Heart right ventricle (tissue), 16 donors: ENCODE data around the gene PCDHB12. TPM values are rescaled to one million over a fixed set of nuclear protein-coding genes. Genes with fewer than 3 reads are reported as not detected.
"Not testable (repeated sequence)": the region's sequence is repeated elsewhere in the genome, so short reads cannot be mapped to it uniquely, and the experiment has no call there.

ENCODE experiments used
- ATAC-seq, 8 donors: fragments of 200-7000 bp; cut with Tn5 transposase; one replicate each; pipeline ENCODE4 v1.9.1; 2020; ENCODE audit warnings: mild to moderate bottlenecking in 8 of 8, moderate library complexity in 8 of 8, moderate number of reproducible peaks in 1 of 8
- DNase-seq, 2 donors: peaks; one replicate each; pipeline ENCODE4 v3.0.0-alpha.2; 2020
- H3K27ac ChIP-seq, 10 donors: fragments of 200-600 bp; sonication (generic) in 2 of 10; one replicate each; pipeline versions ENCODE4 v1.5.0 to v1.8.0; 2020 to 2022; ENCODE audit warnings: mild to moderate bottlenecking in 3 of 10
- H3K27me3 ChIP-seq, 7 donors: fragments of 200-600 bp; one replicate each; pipeline ENCODE4 v1.8.0; 2021 to 2022; ENCODE audit warnings: mild to moderate bottlenecking in 2 of 7
- H3K36me3 ChIP-seq, 9 donors: fragments of 200-600 bp; sonication (generic) in 1 of 9; one replicate each; pipeline versions ENCODE4 v1.5.0 to v1.8.0; 2020 to 2022; ENCODE audit warnings: mild to moderate bottlenecking in 2 of 9
- H3K4me1 ChIP-seq, 9 donors: fragments of 200-600 bp; sonication (generic) in 1 of 9; one replicate each; pipeline versions ENCODE4 v1.5.0 to v1.8.0; 2020 to 2022; ENCODE audit warnings: mild to moderate bottlenecking in 4 of 9
- H3K4me3 ChIP-seq, 10 donors: fragments of 200-600 bp; sonication (generic) in 2 of 10; one replicate each; pipeline versions ENCODE4 v1.5.0 to v1.8.0; 2020 to 2022; ENCODE audit warnings: mild to moderate bottlenecking in 7 of 10, moderate library complexity in 2 of 10
- H3K9me3 ChIP-seq, 11 donors: fragments of 200-600 bp in 10 of 11; sonication (generic) in 2 of 11; one replicate each; pipeline versions ENCODE4 v1.5.0 to v1.8.0; 2013 to 2022; ENCODE audit warnings: mild to moderate bottlenecking in 2 of 11, control low read depth in 1 of 11, moderate library complexity in 1 of 11
- CTCF ChIP-seq, 9 donors: fragments of 200-600 bp; sonication (generic) in 2 of 9; IDR thresholded peaks; one replicate each; pipeline versions ENCODE4 v1.5.0 to v1.8.0; 2021 to 2022; ENCODE audit warnings: antibody characterized with exemption in 9 of 9, mild to moderate bottlenecking in 5 of 9, moderate library complexity in 1 of 9
- WGBS, 2 donors: extraction: QIAGEN DNeasy Blood & Tissue Kit; methylation state at CpG; one replicate each; pipeline ENCODE4 v1.1.7; 2013; ENCODE audit warnings: inconsistent platforms in 1 of 2; 5-methylcytosine and 5-hydroxymethylcytosine counted together
- intact Hi-C, 10 donors: fragments of 100-400 bp; cut with DNase I; formaldehyde crosslinking; loops; one replicate each; pipeline versions ENCODE4 v1.11.1 to v1.14.2; 2022
- polyA plus RNA-seq, 2 donors: library from polyadenylated mRNA; stranded (reverse); fragments of 200-250 nt; gene quantifications; one replicate each; pipeline ENCODE4 v1.2.3, GENCODE V29; 2013
- total RNA-seq, 10 donors: library from RNA; stranded (reverse); fragmentation: NEBNext Ultra II Directional in 3 of 10; extraction: Animal tissue kit (Norgen Biotek cat#: 25700) in 3 of 10; gene quantifications; one replicate each; pipeline versions ENCODE4 v1.2.1 to v1.2.4, GENCODE V29; 2021 to 2023
- donor health status: Arrhythmogenic right ventricular cardiomyopathy.
- donor health status: ischemic (EF 13 %, LVEDD 7.1; RV severe dilation, severe dysfunction).
- donor health status: healthy with polysubstance abuse.
- donor health status: DM: no; HTN: yes; CAD: no.
- donor health status: DM: no; HTN: no; CAD: no.
- donor health status: ischemic (EF 25% LVEDD 6.9; RV normal size, moderate dysfunction).
- donor health status: ischemic (EF 25% LVEDD 5.7; RV mildly dilated, moderate dysfunction).
- donor health status: healthy.
- donor health status: DM: yes; HTN: yes; CAD: no.
- donor health status: Ischemic cardiomyopathy.
- donor health status: ischemic (EF 35%, LVEDD 5.7; RV mildly dilated, moderate dysfunction).
- donor health status: nonischemic (EF 11% LVEDD 7.7; RV severe dilation, severe dysfunction).
- donor health status: DM: yes; HTN: yes; CAD: no.
- donor health status: PGD.
- donor health status: ischemic (EF 29% LVEDD 5.4; RV normal size, mild dysfunction).
- donor health status: nonischemic (EF 23%, LVEDD 6.1; RV moderate dilation, normal function).

PCDHB12 gene
- total and polyA plus RNA-seq, 12 donors = 0.51 to 1.7 (median 1.0) TPM

GRCh38 chr5:141210849-141211248 is 2.3 kb downstream of the PCDHB12 start:
- peaks cover 0 to 93% (median 34%) of the 10 kb centered on the region in 11 donors for H3K9me3 ChIP-seq
- not testable (repeated sequence) for ATAC-seq

GRCh38 chr5:141213656-141214339 is 5.3 kb downstream of the PCDHB12 start, which contains the start of gene PCDHB13:
PCDHB13 (plus strand) TSS chr5:141213919; CDS start chr5:141214124, 205 bp downstream.
- intact Hi-C loops = loop anchor here in 4 of 10 donors (10.0 kb wide), 2 partner anchors 201 to 351 kb away; partner anchors contain the start of genes PCDHGA10 (in 1 of the 4) and PCDHGB7 (in 1 of the 4)
- peak in 8 of 9 donors; percentile 13 to 61 (median 47) for TF ChIP-seq CTCF (IDR thresholded peaks at IDR 0.05)
- Histone ChIP-seq H3K36me3 (peaks cover 0 to 18% (median 0%) of the 10 kb centered on the region in 9 donors), H3K4me3 (peak within 1 kb of the TSS in 9 of 10 donors; percentile 16 to 46 (median 38)), H3K27ac (peak within 1 kb of the TSS in 1 of 10 donors; percentile 34), H3K27me3 (peaks cover 0 to 32% (median 10%) of the 10 kb centered on the region in 7 donors), H3K9me3 (peaks cover 0 to 93% (median 53%) of the 10 kb centered on the region in 11 donors)
- not testable (repeated sequence) for H3K4me1 ChIP-seq
- ATAC-seq (peak; percentile 49 to 91 (median 81)), DNase-seq (peak; percentile 42 to 58)
- WGBS, 2 donors = 4 to 12% methylated on average over 13 of the region's 18 CpGs

More at GRCh38 chr5:141210849-141211248, 2.3 kb downstream of the PCDHB12 start:
- not testable (repeated sequence) for DNase-seq, H3K4me3 ChIP-seq, H3K4me1 ChIP-seq, H3K27ac ChIP-seq
- Histone ChIP-seq H3K36me3 (peaks cover 0 to 11% (median 0%) of the 10 kb centered on the region in 9 donors), H3K27me3 (peaks cover 0 to 36% (median 13%) of the 10 kb centered on the region in 7 donors)
- 21 to 27% methylated on average over 16 to 21 of the region's 27 CpGs for WGBS, 2 donors
- intact Hi-C loops = loop anchor here in 4 of 10 donors (10.0 kb wide), 2 partner anchors 204 to 354 kb away; partner anchors contain the start of genes PCDHGA10 (in 1 of the 4) and PCDHGB7 (in 1 of the 4)

GRCh38 chr5:141214583-141214982 is 6.1 kb downstream of the PCDHB12 start:
- peak overlapping the region in 2 of 10 donors; percentile 5 to 20 for H3K4me3 ChIP-seq
- not testable (repeated sequence) for DNase-seq, H3K27ac ChIP-seq, H3K4me1 ChIP-seq
- WGBS, 2 donors = 50 to 51% methylated on average over 10 of the region's 12 CpGs
- H3K9me3 ChIP-seq = peaks cover 0 to 93% (median 46%) of the 10 kb centered on the region in 11 donors
- intact Hi-C loops = loop anchor here in 4 of 10 donors (10.0 kb wide), 2 partner anchors 200 to 350 kb away; partner anchors contain the start of genes PCDHGA10 (in 1 of the 4) and PCDHGB7 (in 1 of the 4)
- H3K36me3 ChIP-seq = peaks cover 0 to 26% (median 0%) of the 10 kb centered on the region in 9 donors
- ATAC-seq = peak in 2 of 8 donors; percentile 39 to 44
- H3K27me3 ChIP-seq = peaks cover 0 to 25% (median 5%) of the 10 kb centered on the region in 7 donors

GRCh38 chr5:141215504-141215903 is 7.0 kb downstream of the PCDHB12 start:
- not testable (repeated sequence) for H3K4me1 ChIP-seq, DNase-seq, ATAC-seq, H3K27ac ChIP-seq, H3K4me3 ChIP-seq
- H3K9me3 ChIP-seq = peaks cover 0 to 93% (median 45%) of the 10 kb centered on the region in 11 donors
- intact Hi-C loops = loop anchor here in 4 of 10 donors (10.0 kb wide), 2 partner anchors 199 to 349 kb away; partner anchors contain the start of genes PCDHGA10 (in 1 of the 4) and PCDHGB7 (in 1 of the 4)
- 31% methylated on average over 28 to 34 of the region's 40 CpGs for WGBS, 2 donors
- peaks cover 0 to 19% (median 4%) of the 10 kb centered on the region in 7 donors for H3K27me3 ChIP-seq
- H3K36me3 ChIP-seq = peaks cover 0 to 29% (median 0%) of the 10 kb centered on the region in 9 donors

- WGBS, 2 donors = 24 to 34% methylated on average over 18 to 21 of the region's 26 CpGs
- Histone ChIP-seq H3K9me3 (peaks cover 0 to 94% (median 50%) of the 10 kb centered on the region in 11 donors), H3K36me3 (peaks cover 0 to 29% (median 0%) of the 10 kb centered on the region in 9 donors), H3K27me3 (peaks cover 0 to 16% (median under 1%) of the 10 kb centered on the region in 7 donors)
- not testable (repeated sequence) for ATAC-seq, H3K4me3 ChIP-seq, DNase-seq, H3K4me1 ChIP-seq, H3K27ac ChIP-seq
- intact Hi-C loops = loop anchor here in 4 of 10 donors (10.0 kb wide), 2 partner anchors 199 to 349 kb away; partner anchors contain the start of genes PCDHGA10 (in 1 of the 4) and PCDHGB7 (in 1 of the 4)
Measured at GRCh38 chr5:141216035-141216434, 7.5 kb downstream of the PCDHB12 start.
